ENCODE results near the gene C1orf185. TPM values are rescaled to one million over a fixed set of nuclear protein-coding genes. Genes with fewer than 3 reads are reported as not detected.
A peak's percentile ranks its signal among the peaks of the same experiment; 100 is the strongest.
"Not testable (repeated sequence)": the region's sequence is repeated elsewhere in the genome, so short reads cannot be mapped to it uniquely, and the experiment has no call there.

The C1orf185 gene
- total RNA-seq, 1 donor = not detected

- TF ChIP-seq CTCF (IDR thresholded peaks at IDR 0.05; ENCODE audit: insufficient read depth, low read depth, low read length) = no peak
- no peak overlapping the region for H3K4me3 ChIP-seq (ENCODE audit: low read depth, low read length)
- DNase-seq (ENCODE audit: low read depth) = peak; percentile 19
Measured at GRCh38 chr1:51170342-51170741, 68.3 kb downstream of the C1orf185 start.

- H3K4me3 ChIP-seq (ENCODE audit: low read depth, low read length) = no peak overlapping the region
- no peak for DNase-seq (ENCODE audit: low read depth)
- TF ChIP-seq CTCF (IDR thresholded peaks at IDR 0.05; ENCODE audit: insufficient read depth, low read depth, low read length) = no peak
Measured at GRCh38 chr1:51172811-51173210, 70.8 kb downstream of the C1orf185 start.

GRCh38 chr1:51175278-51175677, 73.2 kb downstream of the C1orf185 start:
- H3K4me3 ChIP-seq (ENCODE audit: low read depth, low read length) = no peak overlapping the region
- DNase-seq (ENCODE audit: low read depth) = peak; percentile 22
- no peak for TF ChIP-seq CTCF (IDR thresholded peaks at IDR 0.05; ENCODE audit: insufficient read depth, low read depth, low read length)

- DNase-seq (ENCODE audit: low read depth); H3K4me3 ChIP-seq (ENCODE audit: low read depth, low read length): not testable (repeated sequence)
Measured at GRCh38 chr1:51177988-51178387, 76.0 kb downstream of the C1orf185 start.

GRCh38 chr1:51188230-51188629, 86.2 kb downstream of the C1orf185 start:
- no peak for DNase-seq (ENCODE audit: low read depth)
- TF ChIP-seq CTCF (IDR thresholded peaks at IDR 0.05; ENCODE audit: insufficient read depth, low read depth, low read length) = no peak
- no peak overlapping the region for H3K4me3 ChIP-seq (ENCODE audit: low read depth, low read length)

- peak; percentile 78 for DNase-seq (ENCODE audit: low read depth)
- TF ChIP-seq CTCF (IDR thresholded peaks at IDR 0.05; ENCODE audit: insufficient read depth, low read depth, low read length) = peak; percentile 96
- no peak overlapping the region for H3K4me3 ChIP-seq (ENCODE audit: low read depth, low read length)
Measured at GRCh38 chr1:51189421-51190073, 87.5 kb downstream of the C1orf185 start.

- TF ChIP-seq CTCF (IDR thresholded peaks at IDR 0.05; ENCODE audit: insufficient read depth, low read depth, low read length) = no peak
- no peak for DNase-seq (ENCODE audit: low read depth)
- H3K4me3 ChIP-seq (ENCODE audit: low read depth, low read length) = no peak overlapping the region
Measured at GRCh38 chr1:51190961-51191360, 88.9 kb downstream of the C1orf185 start.
